ENCODE measurements around the gene CLDN4. TPM values are rescaled to one million over a fixed set of nuclear protein-coding genes. Genes with fewer than 3 reads are reported as not detected.
"Not testable (repeated sequence)": the region's sequence is repeated elsewhere in the genome, so short reads cannot be mapped to it uniquely, and the experiment has no call there.

CLDN4 gene
- total and polyA plus RNA-seq, 2 experiments from 2014 or later = 11.6 to 19.4 TPM

DNA sequence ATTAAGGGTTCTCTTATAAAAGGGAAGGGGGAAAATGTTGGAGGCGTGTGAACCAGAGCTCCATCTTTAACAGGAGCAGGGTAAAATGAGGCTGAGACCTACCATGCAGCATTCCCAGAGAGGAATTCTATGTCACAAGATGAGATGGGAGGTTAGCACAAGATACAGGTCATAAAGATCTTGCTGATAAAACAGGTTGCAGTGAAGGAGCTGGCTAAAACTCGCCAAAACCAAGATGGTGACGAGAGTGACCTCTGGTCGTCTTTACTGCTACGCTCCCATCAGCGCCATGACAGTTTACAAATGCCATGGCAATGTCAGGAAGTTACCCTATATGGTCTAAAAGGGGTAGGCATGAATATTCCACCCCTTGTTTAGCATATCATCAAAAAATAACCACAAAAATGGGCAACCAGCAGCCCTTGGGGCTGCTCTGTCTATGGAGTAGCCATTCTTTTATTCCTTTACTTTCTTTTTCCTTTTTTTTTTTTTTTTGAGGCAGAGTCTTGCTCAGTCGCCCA, 39.6 kb upstream of the CLDN4 start:
- not testable (repeated sequence) for H3K4me1 Mint-ChIP-seq, H3K9me3 Mint-ChIP-seq

DNA sequence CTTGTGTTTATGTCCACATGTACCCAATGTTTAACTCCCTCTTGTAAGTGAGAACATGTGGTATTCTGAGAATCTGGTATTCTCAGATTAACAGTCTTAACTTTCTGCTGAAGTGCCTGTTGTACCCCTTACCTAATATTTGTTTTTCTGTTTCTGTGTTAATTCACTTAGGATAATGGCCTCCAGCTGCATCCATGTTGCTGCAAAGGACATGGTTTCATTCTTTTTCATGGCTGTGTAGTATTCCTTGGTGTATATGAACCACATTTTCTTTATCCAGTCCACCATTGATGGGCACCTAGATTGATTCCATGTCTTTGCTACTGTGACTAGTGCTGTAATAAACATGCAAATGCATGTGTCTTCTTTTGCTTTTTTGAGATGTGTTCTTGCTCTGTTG, 35.6 kb upstream of the CLDN4 start:
- not testable (repeated sequence) for H4K20me1 ChIP-seq (replicated peaks; ENCODE audit: insufficient read depth); H3K4me3 Mint-ChIP-seq; ATAC-seq; H3K9me2 ChIP-seq (ENCODE audit: insufficient read depth); H3F3A ChIP-seq (replicated peaks; ENCODE audit: low read depth); H3K27ac ChIP-seq (ENCODE audit: low read depth); H3K4me1 ChIP-seq (ENCODE audit: insufficient read depth); H3K27me3 Mint-ChIP-seq (ENCODE audit: insufficient read depth, low read depth, poor library complexity); H3K36me3 Mint-ChIP-seq (ENCODE audit: low read depth); H3K27me3 ChIP-seq (ENCODE audit: insufficient read depth); H3K79me2 ChIP-seq (replicated peaks; ENCODE audit: insufficient read depth); H3K36me3 ChIP-seq (ENCODE audit: insufficient read depth); H3K4me3 ChIP-seq; H3K4me1 Mint-ChIP-seq; H3K4me2 ChIP-seq; H3K27ac Mint-ChIP-seq; H2AFZ ChIP-seq; DNase-seq (ENCODE audit: low spot score)
- H3K9me3 Mint-ChIP-seq = peaks cover 17% of the 10 kb centered on the region; the same call in 2 of the 3 replicates

More for the DNA sequence above, 39.6 kb upstream of the CLDN4 start:
- H3K4me3 ChIP-seq; H3K4me3 Mint-ChIP-seq; H3K4me1 ChIP-seq (ENCODE audit: insufficient read depth); H2AFZ ChIP-seq; ATAC-seq; H3K4me2 ChIP-seq; H3K27ac Mint-ChIP-seq; H3K36me3 ChIP-seq (ENCODE audit: insufficient read depth); H3K27me3 Mint-ChIP-seq (ENCODE audit: insufficient read depth, low read depth, poor library complexity); H3K79me2 ChIP-seq (replicated peaks; ENCODE audit: insufficient read depth); H3K9me2 ChIP-seq (ENCODE audit: insufficient read depth); DNase-seq (ENCODE audit: low spot score); H3F3A ChIP-seq (replicated peaks; ENCODE audit: low read depth); H3K36me3 Mint-ChIP-seq (ENCODE audit: low read depth); H3K27me3 ChIP-seq (ENCODE audit: insufficient read depth); H4K20me1 ChIP-seq (replicated peaks; ENCODE audit: insufficient read depth); H3K27ac ChIP-seq (ENCODE audit: low read depth): not testable (repeated sequence)

DNA sequence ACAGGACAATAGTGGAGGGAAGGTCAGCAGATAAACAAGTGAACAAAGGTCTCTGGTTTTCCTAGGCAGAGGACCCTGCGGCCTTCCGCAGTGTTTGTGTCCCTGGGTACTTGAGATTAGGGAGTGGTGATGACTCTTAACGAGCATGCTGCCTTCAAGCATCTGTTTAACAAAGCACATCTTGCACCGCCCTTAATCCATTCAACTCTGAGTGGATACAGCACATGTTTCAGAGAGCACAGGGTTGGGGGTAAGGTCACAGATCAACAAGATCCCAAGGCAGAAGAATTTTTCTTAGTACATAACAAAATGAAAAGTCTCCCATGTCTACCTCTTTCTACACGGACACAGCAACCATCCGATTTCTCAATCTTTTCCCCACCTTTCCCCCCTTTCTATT, 34.1 kb upstream of the CLDN4 start:
- H3K27me3 Mint-ChIP-seq (ENCODE audit: insufficient read depth, low read depth, poor library complexity); H3K27ac ChIP-seq (ENCODE audit: low read depth); H3K4me1 ChIP-seq (ENCODE audit: insufficient read depth); H3K4me1 Mint-ChIP-seq; H3K27me3 ChIP-seq (ENCODE audit: insufficient read depth); H3K4me3 Mint-ChIP-seq; H2AFZ ChIP-seq; H3K36me3 Mint-ChIP-seq (ENCODE audit: low read depth); H3K4me2 ChIP-seq; DNase-seq (ENCODE audit: low spot score); H3K4me3 ChIP-seq; H3K36me3 ChIP-seq (ENCODE audit: insufficient read depth); H3K79me2 ChIP-seq (replicated peaks; ENCODE audit: insufficient read depth); H4K20me1 ChIP-seq (replicated peaks; ENCODE audit: insufficient read depth); H3F3A ChIP-seq (replicated peaks; ENCODE audit: low read depth); H3K27ac Mint-ChIP-seq; H3K9me2 ChIP-seq (ENCODE audit: insufficient read depth); ATAC-seq: not testable (repeated sequence)
- H3K9me3 Mint-ChIP-seq = peaks cover 17% of the 10 kb centered on the region; the same call in 2 of the 3 replicates

DNA sequence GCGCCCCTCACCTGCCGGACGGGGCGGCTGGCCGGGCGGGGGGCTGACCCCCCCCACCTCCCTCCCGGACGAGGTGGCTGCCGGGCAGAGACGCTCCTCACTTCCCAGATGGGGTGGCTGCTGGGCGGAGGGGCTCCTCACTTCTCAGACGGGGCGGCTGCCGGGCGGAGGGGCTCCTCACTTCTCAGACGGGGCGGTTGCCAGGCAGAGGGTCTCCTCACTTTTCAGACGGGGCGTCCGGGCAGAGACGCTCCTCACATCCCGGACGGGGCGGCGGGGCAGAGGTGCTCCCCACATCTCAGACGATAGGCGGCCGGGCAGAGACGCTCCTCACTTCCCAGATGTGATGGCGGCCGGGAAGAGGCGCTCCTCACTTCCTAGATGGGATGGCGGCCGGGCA, 33.6 kb upstream of the CLDN4 start:
- H3F3A ChIP-seq (replicated peaks; ENCODE audit: low read depth); H3K27ac Mint-ChIP-seq; DNase-seq (ENCODE audit: low spot score); H3K27me3 ChIP-seq (ENCODE audit: insufficient read depth); H4K20me1 ChIP-seq (replicated peaks; ENCODE audit: insufficient read depth); ATAC-seq; H2AFZ ChIP-seq; H3K9me2 ChIP-seq (ENCODE audit: insufficient read depth); H3K27me3 Mint-ChIP-seq (ENCODE audit: insufficient read depth, low read depth, poor library complexity); H3K27ac ChIP-seq (ENCODE audit: low read depth); H3K36me3 ChIP-seq (ENCODE audit: insufficient read depth); H3K36me3 Mint-ChIP-seq (ENCODE audit: low read depth); H3K4me3 ChIP-seq; H3K4me1 Mint-ChIP-seq; H3K79me2 ChIP-seq (replicated peaks; ENCODE audit: insufficient read depth); H3K4me2 ChIP-seq; H3K4me1 ChIP-seq (ENCODE audit: insufficient read depth); H3K4me3 Mint-ChIP-seq: not testable (repeated sequence)
- H3K9me3 Mint-ChIP-seq = peaks cover 14% of the 10 kb centered on the region; the same call in 2 of the 3 replicates
